GM10266 (cell line): ENCODE results near the gene GSTM5.
"Not testable (repeated sequence)": the region's sequence is repeated elsewhere in the genome, so short reads cannot be mapped to it uniquely, and the experiment has no call there.

ENCODE experiments used
- DNase-seq: peaks from one replicate; pipeline ENCODE4 v3.0.0; 2012; ENCODE audit errors: extremely low spot score
- TF ChIP-seq, protein P1 (sequence below): IDR thresholded peaks from 2 replicates; pipeline ENCODE4 v1.5.1; 2012; ENCODE audit warnings: mild to moderate bottlenecking, low read depth; ENCODE audit not compliant: control insufficient read depth, insufficient read depth; ENCODE audit errors: missing control alignments

Gene GSTM5

DNA sequence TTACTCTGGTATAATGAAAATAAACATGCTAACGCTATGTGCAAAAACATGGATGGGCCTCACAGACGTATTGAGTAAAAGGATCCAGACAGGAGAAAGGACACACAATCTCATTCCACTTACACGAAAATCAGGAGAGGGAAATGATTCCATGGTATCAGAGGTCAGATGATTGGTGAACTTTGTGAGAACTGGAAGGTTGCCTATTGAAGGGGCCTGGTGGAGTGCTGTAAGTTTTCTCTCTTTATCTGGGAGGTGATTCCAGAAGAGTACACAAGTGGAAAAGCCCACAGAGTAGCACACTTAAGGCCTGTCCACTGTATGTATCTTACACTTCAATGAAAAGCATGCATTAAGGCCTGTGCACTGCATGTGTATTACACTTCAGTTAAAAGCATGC lies 34.6 kb upstream of the GSTM5 start:
- peak; percentile 0 for DNase-seq
- TF ChIP-seq, protein P1, sequence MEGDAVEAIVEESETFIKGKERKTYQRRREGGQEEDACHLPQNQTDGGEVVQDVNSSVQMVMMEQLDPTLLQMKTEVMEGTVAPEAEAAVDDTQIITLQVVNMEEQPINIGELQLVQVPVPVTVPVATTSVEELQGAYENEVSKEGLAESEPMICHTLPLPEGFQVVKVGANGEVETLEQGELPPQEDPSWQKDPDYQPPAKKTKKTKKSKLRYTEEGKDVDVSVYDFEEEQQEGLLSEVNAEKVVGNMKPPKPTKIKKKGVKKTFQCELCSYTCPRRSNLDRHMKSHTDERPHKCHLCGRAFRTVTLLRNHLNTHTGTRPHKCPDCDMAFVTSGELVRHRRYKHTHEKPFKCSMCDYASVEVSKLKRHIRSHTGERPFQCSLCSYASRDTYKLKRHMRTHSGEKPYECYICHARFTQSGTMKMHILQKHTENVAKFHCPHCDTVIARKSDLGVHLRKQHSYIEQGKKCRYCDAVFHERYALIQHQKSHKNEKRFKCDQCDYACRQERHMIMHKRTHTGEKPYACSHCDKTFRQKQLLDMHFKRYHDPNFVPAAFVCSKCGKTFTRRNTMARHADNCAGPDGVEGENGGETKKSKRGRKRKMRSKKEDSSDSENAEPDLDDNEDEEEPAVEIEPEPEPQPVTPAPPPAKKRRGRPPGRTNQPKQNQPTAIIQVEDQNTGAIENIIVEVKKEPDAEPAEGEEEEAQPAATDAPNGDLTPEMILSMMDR, result no peak

DNA sequence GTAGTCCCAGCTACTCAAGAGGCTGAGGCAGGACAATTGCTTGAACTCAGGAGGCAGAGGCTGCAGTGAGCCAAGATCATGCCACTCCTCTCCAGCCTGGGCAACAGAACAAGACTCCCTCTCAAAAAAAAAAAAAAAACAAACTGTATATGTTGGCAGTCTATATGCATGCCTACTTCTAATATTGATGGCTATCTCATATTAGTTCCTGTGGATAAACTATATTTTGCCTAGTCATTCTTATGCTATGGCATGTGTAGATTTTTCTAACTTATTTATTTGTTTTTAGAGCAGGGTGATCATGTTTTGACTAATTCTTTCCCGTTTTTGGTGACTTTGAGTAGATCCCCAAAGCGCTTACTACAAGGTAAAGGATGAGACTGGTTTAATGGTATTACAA lies 33.4 kb upstream of the GSTM5 start:
- DNase-seq, result not testable (repeated sequence)

DNA sequence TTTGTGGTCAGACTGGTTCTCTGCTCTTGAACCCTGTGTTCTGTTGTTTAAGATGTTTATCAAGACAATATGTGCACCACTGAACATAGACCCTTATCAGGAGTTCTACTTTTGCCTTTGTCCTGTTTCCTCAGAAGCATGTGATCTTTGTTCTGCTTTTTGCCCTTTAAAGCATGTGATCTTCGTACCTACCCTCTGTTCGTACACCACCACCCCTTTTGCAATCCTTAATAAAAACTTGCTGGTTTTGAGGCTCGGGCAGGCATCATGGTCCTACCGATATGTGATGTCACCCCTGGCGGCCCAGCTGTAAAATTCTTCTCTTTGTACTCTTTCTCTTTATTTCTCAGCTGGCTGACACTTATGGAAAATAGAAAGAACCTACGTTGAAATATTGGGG lies 27.3 kb upstream of the GSTM5 start:
- DNase-seq, result not testable (repeated sequence)

DNA sequence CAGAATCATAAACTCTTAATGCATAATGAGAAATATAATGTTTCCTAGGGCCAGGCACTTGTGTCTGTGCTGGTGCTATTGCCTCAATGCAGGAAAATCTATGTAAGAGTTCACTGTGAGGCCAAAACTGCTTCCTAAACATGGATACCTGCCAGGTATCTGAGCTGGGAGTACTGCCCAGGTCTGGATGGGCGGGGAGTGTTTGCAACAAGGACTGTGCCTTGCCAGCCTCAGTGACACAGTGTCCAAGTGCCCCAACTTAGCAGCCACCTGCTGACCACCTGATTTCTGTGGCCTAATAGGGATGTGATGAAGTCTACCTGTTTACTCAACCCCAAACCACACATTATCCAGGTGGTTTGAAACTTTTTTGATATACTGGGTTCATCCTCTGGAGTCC lies 26.7 kb upstream of the GSTM5 start:
- DNase-seq, result not testable (repeated sequence)

DNA sequence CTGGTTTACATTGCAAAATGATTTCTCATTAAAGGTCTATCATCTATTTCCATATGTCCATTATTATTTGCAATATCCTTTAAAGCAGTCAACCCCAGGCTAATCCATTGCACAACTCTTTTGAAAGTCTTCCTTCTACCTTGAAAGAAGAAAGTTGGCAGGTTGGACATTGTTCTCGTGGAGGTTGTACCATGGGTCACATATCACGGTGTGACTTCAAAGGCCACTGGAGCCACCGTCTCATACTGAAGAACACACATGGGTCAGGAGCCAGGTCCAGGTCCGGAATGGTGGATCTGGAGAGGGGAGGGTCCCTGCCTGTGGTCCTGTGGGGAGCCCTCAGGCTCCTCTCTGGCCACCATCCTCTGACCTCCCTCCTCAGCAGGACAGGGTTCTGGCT lies 26.2 kb upstream of the GSTM5 start:
- DNase-seq, result not testable (repeated sequence)

GRCh38 chr1:109687109-109687508 lies 24.9 kb upstream of the GSTM5 start:
- not testable (repeated sequence) for DNase-seq

DNA sequence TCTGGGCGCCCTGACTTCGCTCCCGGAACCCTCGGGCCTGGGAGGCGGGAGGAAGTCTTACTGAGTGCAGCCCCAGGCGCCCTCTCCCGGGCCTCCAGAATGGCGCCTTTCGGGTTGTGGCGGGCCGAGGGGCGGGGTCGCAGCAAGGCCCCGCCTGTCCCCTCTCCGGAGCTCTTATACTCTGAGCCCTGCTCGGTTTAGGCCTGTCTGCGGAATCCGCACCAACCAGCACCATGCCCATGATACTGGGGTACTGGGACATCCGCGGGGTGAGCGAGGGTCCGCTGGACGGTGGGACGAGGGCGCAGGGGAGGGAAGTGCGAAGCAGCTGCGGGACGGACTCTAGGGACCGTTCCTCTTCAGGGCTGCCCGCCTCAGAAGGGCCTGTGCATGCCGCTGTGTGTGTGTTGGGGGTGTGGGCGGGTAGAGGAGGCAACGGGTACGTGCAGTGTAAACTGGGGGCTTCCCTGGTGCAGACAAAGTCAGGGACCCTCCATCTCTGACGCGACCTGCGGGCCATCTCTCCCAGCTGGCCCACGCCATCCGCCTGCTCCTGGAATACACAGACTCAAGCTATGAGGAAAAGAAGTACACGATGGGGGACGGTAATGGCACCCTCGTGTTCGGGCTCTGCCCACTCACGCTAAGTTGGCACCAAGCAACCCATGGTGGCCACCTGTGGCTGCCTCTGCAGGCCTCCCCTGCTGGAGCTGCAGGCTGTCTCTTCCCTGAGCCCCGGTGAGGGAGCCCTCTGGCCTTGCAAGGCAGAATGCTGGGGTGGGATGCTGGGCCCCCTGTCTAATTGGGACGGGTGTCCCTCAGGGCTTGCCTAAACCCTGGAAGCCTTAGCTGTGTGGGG lies 24.2 kb upstream of the GSTM5 start, which contains the start of gene GSTM1:
Gene GSTM1 (plus strand): TSS at position 177 of the 859 bp plus-strand sequence. CDS start 57 bp downstream, at position 234.
- DNase-seq, result no peak
- TF ChIP-seq, protein P1, result no peak

GRCh38 chr1:109689844-109690405 lies 22.1 kb upstream of the GSTM5 start:
- DNase-seq, result no peak
- TF ChIP-seq, protein P1, result no peak

DNA sequence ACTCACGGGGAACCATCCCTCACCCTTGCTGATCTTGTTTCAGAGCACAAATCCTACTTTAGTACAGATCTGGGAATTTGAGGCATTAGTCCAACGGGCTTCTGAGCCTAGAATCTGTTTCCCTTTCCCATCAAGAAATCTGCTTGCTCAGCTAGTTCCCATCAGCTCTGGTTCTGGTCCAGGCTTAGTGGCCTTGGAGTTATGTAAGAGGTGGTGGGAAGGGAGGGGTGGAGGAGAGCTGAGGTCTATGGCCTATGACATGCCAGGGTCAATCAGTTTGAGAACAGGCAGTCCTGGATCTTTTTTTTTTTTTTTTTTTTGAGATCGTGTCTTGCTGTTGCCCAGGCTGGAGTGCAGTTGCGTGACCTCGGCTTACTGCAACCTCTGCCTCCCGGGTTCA lies 20.3 kb upstream of the GSTM5 start:
- no peak for DNase-seq
- TF ChIP-seq, protein P1, result no peak

GRCh38 chr1:109694400-109694799 lies 17.7 kb upstream of the GSTM5 start:
- DNase-seq, result not testable (repeated sequence)

DNA sequence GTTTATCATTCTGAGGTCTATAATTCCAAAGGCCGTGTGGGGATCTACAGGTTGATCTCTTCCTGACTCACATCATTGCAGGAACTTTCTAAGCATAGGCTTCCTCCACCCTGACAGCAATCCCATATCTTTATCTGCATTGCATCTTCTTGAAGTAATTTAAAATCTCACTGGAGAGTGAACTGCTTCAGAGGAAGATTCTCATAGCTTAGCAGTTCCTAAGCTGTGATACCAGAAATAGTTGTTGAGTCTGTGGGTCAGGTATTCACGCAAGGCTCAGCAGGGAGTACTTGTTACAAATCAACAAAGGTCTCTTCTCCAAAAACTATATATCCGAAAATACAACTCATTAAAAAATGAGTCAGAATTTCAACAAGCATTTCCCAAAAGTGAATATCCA lies 16.9 kb upstream of the GSTM5 start:
- not testable (repeated sequence) for DNase-seq
